K562 (cell line): ENCODE measurements around the gene ATP9B. TPM values are rescaled to one million over a fixed set of nuclear protein-coding genes. Genes with fewer than 3 reads are reported as not detected.

Experiments
- ATAC-seq: fragments of 200-7000 bp; cut with Tn5 transposase; 3 replicates; pipeline ENCODE4 v1.9.1; 2020; ENCODE audit warnings: moderate library complexity
- BruUV-seq: library from RNA; stranded (reverse); fragments of 400-500 nt; replicated peaks from 2 replicates; lab custom pipeline; 2021; lab: Mats Ljungman, UMichigan
- CTCF ChIA-PET: fragments of 300-600 bp; formaldehyde crosslinking; extraction: SDS; loops from one replicate; lab custom pipeline; 2021; ENCODE audit warnings: low intra/inter-chr PET ratio; lab: Yijun Ruan, JAX
- POLR2A ChIA-PET: fragments of 300-600, 350-650 bp; sonication (Branson Sonifier 250); formaldehyde crosslinking; extraction: SDS; loops from one replicate; lab custom pipeline; 2021; ENCODE audit warnings: antibody characterized with exemption, inconsistent platforms; lab: Yijun Ruan, JAX
- DNase-seq, 4 experiments: peaks; one replicate each; pipeline versions ENCODE4 v3.0.0 to v3.0.0-alpha.2; 2011 to 2018; ENCODE audit warnings: low spot score in 3 of 4, mixed read lengths in 3 of 4; ENCODE audit errors: extremely low read depth in 1 of 4
- FAIRE-seq: peaks from 2 replicates; lab custom pipeline; 2011; peaks lifted over from hg19 to GRCh38; lab: Jason Lieb, UNC
- H2AFZ ChIP-seq: 2 replicates; pipeline ENCODE4 v1.6.0; 2011; ENCODE audit warnings: low read depth, low read length, control low read depth, inconsistent platforms
- H3K27ac ChIP-seq: fragments of 200-600 bp; 3 replicates; pipeline ENCODE4 v1.8.0; 2011; ENCODE audit warnings: low read depth, mild to moderate bottlenecking, control low read depth, inconsistent platforms, low read length, moderate library complexity, mixed read lengths; ENCODE audit errors: extremely low read depth
- H3K27me3 ChIP-seq, 2 experiments: fragments of 300-600 bp in 1 of 2; 2 replicates in 1 of 2; 3 replicates in 1 of 2; pipeline versions ENCODE4 v1.6.0 to v1.8.0; 2011; ENCODE audit warnings: inconsistent platforms in 2 of 2, low read length in 2 of 2, mild to moderate bottlenecking in 1 of 2, mixed read lengths in 1 of 2, moderate library complexity in 1 of 2; ENCODE audit not compliant: control insufficient read depth in 2 of 2, insufficient read depth in 2 of 2
- H3K36me3 ChIP-seq: fragments of 300-600 bp; 3 replicates; pipeline ENCODE4 v1.8.0; 2011; ENCODE audit warnings: mild to moderate bottlenecking, low read length, inconsistent platforms; ENCODE audit not compliant: control insufficient read depth, insufficient read depth
- H3K4me1 ChIP-seq, 2 experiments: fragments of 200-600 bp in 1 of 2; replicated peaks in 1 of 2; 2 replicates in 1 of 2; 3 replicates in 1 of 2; pipeline versions ENCODE4 v1.5.1 to v1.8.0; 2011; ENCODE audit warnings: inconsistent platforms in 2 of 2, low read length in 2 of 2, mild to moderate bottlenecking in 1 of 2, mixed read lengths in 1 of 2, moderate library complexity in 1 of 2; ENCODE audit not compliant: control insufficient read depth in 2 of 2, insufficient read depth in 2 of 2
- H3K4me2 ChIP-seq: 2 replicates; pipeline ENCODE4 v1.6.1; 2011; ENCODE audit warnings: low read length, control low read depth, inconsistent platforms, mixed read lengths; ENCODE audit not compliant: insufficient read depth
- H3K4me3 ChIP-seq: fragments of 200-600 bp; sonication (generic), shearing (Covaris generic); 2 replicates; pipeline ENCODE4 v1.5.1; 2016; ENCODE audit warnings: control low read depth, inconsistent platforms
- H3K79me2 ChIP-seq: fragments of 200-600 bp; 3 replicates; pipeline ENCODE4 v1.8.0; 2011; ENCODE audit warnings: low read length, inconsistent platforms; ENCODE audit not compliant: control insufficient read depth, insufficient read depth
- H3K9ac ChIP-seq, 2 experiments: 2 replicates each; pipeline versions ENCODE4 v1.6.0 to v1.6.1; 2011; ENCODE audit warnings: low read depth in 2 of 2, low read length in 2 of 2, control low read depth in 1 of 2, inconsistent platforms in 1 of 2, mild to moderate bottlenecking in 1 of 2, mixed read lengths in 1 of 2; ENCODE audit not compliant: insufficient read depth in 1 of 2
- H3K9me1 ChIP-seq: one replicate; pipeline ENCODE4 v1.6.0; 2011; ENCODE audit warnings: inconsistent platforms, mild to moderate bottlenecking, low read length, moderate library complexity; ENCODE audit not compliant: control insufficient read depth, insufficient read depth
- H3K9me3 ChIP-seq: replicated peaks from 2 replicates; pipeline ENCODE4 v1.5.1; 2011; ENCODE audit warnings: low read depth, low read length, inconsistent platforms; ENCODE audit not compliant: control insufficient read depth, insufficient read depth
- H4K20me1 ChIP-seq: replicated peaks from 2 replicates; pipeline ENCODE4 v1.6.1; 2011; ENCODE audit warnings: low read length, inconsistent platforms, mixed read lengths; ENCODE audit not compliant: control insufficient read depth, insufficient read depth
- BDP1 ChIP-seq: IDR thresholded peaks from 3 replicates; pipeline ENCODE4 v1.6.1; 2011; ENCODE audit not compliant: insufficient read length, insufficient read depth
- BRF2 ChIP-seq: IDR thresholded peaks from 3 replicates; pipeline ENCODE4 v1.6.1; 2011; ENCODE audit warnings: borderline replicate concordance, mild to moderate bottlenecking; ENCODE audit not compliant: insufficient read length, insufficient read depth
- CREB3 ChIP-seq: fragments of 450-650 bp; conservative IDR thresholded peaks from 2 replicates; pipeline ENCODE4 v1.6.1; 2016; ENCODE audit warnings: missing genetic modification characterization, low read depth, mild to moderate bottlenecking, missing compliant biosample characterization, moderate library complexity
- DACH1 ChIP-seq: fragments of 450-650 bp; IDR thresholded peaks from 2 replicates; pipeline ENCODE4 v1.6.1; 2018; ENCODE audit not compliant: partially characterized antibody
- FOXM1 ChIP-seq, 2 experiments: fragments of 450-650 bp in 1 of 2; sonication (generic) in 1 of 2; formaldehyde crosslinking in 1 of 2; IDR thresholded peaks; 2 replicates each; pipeline versions ENCODE4 v1.6.1 to v1.9.0; 2017 to 2022; ENCODE audit warnings: low read depth in 2 of 2, mild to moderate bottlenecking in 2 of 2, missing genetic modification reagents in 1 of 2, moderate library complexity in 1 of 2
- HDAC6 ChIP-seq: IDR thresholded peaks from 2 replicates; pipeline ENCODE4 v1.6.1; 2012; ENCODE audit warnings: low read depth, mild to moderate bottlenecking, control low read depth, inconsistent platforms, low read length, moderate library complexity
- JUN ChIP-seq, 2 experiments: sonication (generic) in 1 of 2; formaldehyde crosslinking in 1 of 2; IDR thresholded peaks; 2 replicates each; pipeline versions ENCODE4 v1.6.1 to v1.8.0; 2012 to 2022; ENCODE audit warnings: borderline replicate concordance in 2 of 2, mild to moderate bottlenecking in 2 of 2, improper control_type of control experiment in 1 of 2, low read depth in 1 of 2, low read length in 1 of 2, missing genetic modification reagents in 1 of 2
- MCM2 ChIP-seq: fragments of 450-650 bp; IDR thresholded peaks from 2 replicates; pipeline ENCODE4 v1.6.1; 2017; ENCODE audit warnings: low read depth, mild to moderate bottlenecking
- PHB2 ChIP-seq: fragments of 450-650 bp; IDR thresholded peaks from 2 replicates; pipeline ENCODE4 v1.6.1; 2017; ENCODE audit warnings: low read depth
- PHF8 ChIP-seq: fragments of 200-600 bp; sonication (generic); IDR thresholded peaks from 2 replicates; pipeline ENCODE4 v1.6.1; 2012; ENCODE audit warnings: mixed run types, mild to moderate bottlenecking, inconsistent platforms, low read length, moderate library complexity, borderline replicate concordance
- TCFL5 ChIP-seq: fragments of 250-450 bp; sonication (Bioruptor Pico); conservative IDR thresholded peaks from 2 replicates; pipeline ENCODE4 v1.6.1; 2021; ENCODE audit warnings: mild to moderate bottlenecking, moderate library complexity, matching md5 sums
- TSHZ1 ChIP-seq: fragments of 250-450 bp; sonication (Bioruptor Pico); IDR thresholded peaks from 2 replicates; pipeline ENCODE4 v1.4.0; 2020; ENCODE audit warnings: mild to moderate bottlenecking, moderate library complexity
- ZNF280A ChIP-seq: fragments of 450-650 bp; IDR thresholded peaks from 2 replicates; pipeline ENCODE4 v1.6.1; 2018; ENCODE audit warnings: mild to moderate bottlenecking, low read depth; ENCODE audit not compliant: partially characterized antibody
- ZNF699 ChIP-seq: fragments of 250-450 bp; sonication (Bioruptor Pico); IDR thresholded peaks from 2 replicates; pipeline ENCODE4 v1.8.0; 2021; ENCODE audit warnings: mild to moderate bottlenecking, moderate library complexity; ENCODE audit not compliant: insufficient replicate concordance
- WGBS: fragments of 100-300 bp; shearing (Covaris generic); methylation state at CpG from one replicate; pipeline ENCODE4 v1.1.6; 2016; ENCODE audit warnings: low coverage, mixed read lengths; ENCODE audit not compliant: insufficient coverage; ENCODE audit errors: missing lambda C conversion rate; 5-methylcytosine and 5-hydroxymethylcytosine counted together
- in situ Hi-C: fragments of 300-500 bp; cut with MboI; formaldehyde crosslinking; loops from 4 replicates; pipeline ENCODE4 v1.15.0; 2018; ENCODE audit warnings: inconsistent platforms, mixed read lengths
- intact Hi-C: fragments of 100-400 bp; cut with micrococcal nuclease; formaldehyde crosslinking; loops from 2 replicates; pipeline ENCODE4 v1.14.2; 2022
- polyA plus RNA-seq, 8 experiments: library from polyadenylated mRNA; depleted of rRNA in 4 of 8; stranded (reverse) in 5 of 8; unstranded in 3 of 8; fragments of >200 nt; fragmentation: Nextera tagmentation in 2 of 8; fragmentation: Illumina TruSeq in 1 of 8; extraction: Ambion mirVana in 2 of 8; extraction: Trizol in 1 of 8; gene quantifications; 2 replicates each; pipeline versions ENCODE4 v1.2.1 to v1.2.3, GENCODE V29; 2011 to 2014; ENCODE audit warnings: inconsistent platforms in 1 of 8, missing spikeins in 1 of 8
- total RNA-seq, 7 experiments: library from RNA; depleted of rRNA in 6 of 7; stranded (reverse); fragments of >200 nt in 6 of 7; fragmentation: Illumina TruSeq in 2 of 7; extraction: Trizol in 2 of 7; gene quantifications; 2 replicates each; pipeline versions ENCODE4 v1.2.1 to v1.2.3, GENCODE V29; 2011 to 2021; ENCODE audit warnings: low replicate concordance in 1 of 7

Gene ATP9B
- total and polyA plus RNA-seq, 9 of the 15 experiments (the other 6 are each of a cell fraction or from before 2014, with no cell fraction given) = 0.66 to 13.2 (median 7.9) TPM

- Histone ChIP-seq H3K9ac (peak overlapping the region in 1 of 2 experiments; percentile 58; a peak in 1 of 4 replicates), H3K4me3 (no peak overlapping the region), H3K9me3 (no peaks in the 10 kb centered on the region), H3K27me3 (no peaks in the 10 kb centered on the region), H2AFZ (no peak overlapping the region), H3K79me2 (no peaks in the 10 kb centered on the region), H3K9me1 (no peaks in the 10 kb centered on the region), H4K20me1 (no peaks in the 10 kb centered on the region), H3K4me2 (peak overlapping the region; percentile 59), H3K36me3 (no peaks in the 10 kb centered on the region), H3K27ac (peak overlapping the region; percentile 57), H3K4me1 (peaks cover 6 to 25% of the 10 kb centered on the region in 2 experiments; a peak in 3 of 5 replicates)
- ATAC-seq (peak; percentile 83), FAIRE-seq (peak; percentile 93), DNase-seq (peak; percentile 22 to 74 (median 52))
- ChIA-PET CTCF (no interaction called here), POLR2A (interaction anchor here (1.0 kb wide), 1 partner anchor 19 kb away, joined by 4 read pairs; no protein-coding TSS in a partner anchor)
- intact Hi-C loops (loop anchor here (2.0 kb wide), 1 partner anchor 76 kb away; no protein-coding TSS in a partner anchor), in situ Hi-C loops (no loop called here)
- WGBS = 0% methylated on average over 2 of the region's 2 CpGs
- BruUV-seq = no TSS peak
- TF ChIP-seq PHF8 = no peak
- no peak for TF ChIP-seq JUN (IDR thresholded peaks at IDR 0.05; ENCODE audit: borderline replicate concordance, low read depth, low read length)
- no peak for TF ChIP-seq JUN (CRISPR knock-in tag; IDR thresholded peaks at IDR 0.05; ENCODE audit: borderline replicate concordance)
- TF ChIP-seq BRF2 = no peak
- TF ChIP-seq PHB2 = peak; percentile 38; the same call in 1 of the 2 replicates
- TF ChIP-seq MCM2 = no peak
- TF ChIP-seq TCFL5 = no peak
- TF ChIP-seq ZNF280A = no peak
- TF ChIP-seq TSHZ1 (CRISPR knock-in tag) = no peak
- TF ChIP-seq HDAC6 = no peak
- no peak for TF ChIP-seq ZNF699 (CRISPR knock-in tag)
- no peak for TF ChIP-seq BDP1
- TF ChIP-seq FOXM1 (IDR thresholded peaks at IDR 0.05; ENCODE audit: low read depth) = peak; percentile 74
- TF ChIP-seq FOXM1 (CRISPR knock-in tag; IDR thresholded peaks at IDR 0.05; ENCODE audit: low read depth) = no peak
- peak; percentile 12 for TF ChIP-seq DACH1
- no peak for TF ChIP-seq CREB3 (tag)
These were observed 190.0 kb downstream of the ATP9B start for GRCh38 chr18:79259218-79259617.
